ENCODE results near the gene ARID1B. TPM values are rescaled to one million over a fixed set of nuclear protein-coding genes. Genes with fewer than 3 reads are reported as not detected.
A peak's percentile ranks its signal among the peaks of the same experiment; 100 is the strongest.

Gene ARID1B
- total and polyA plus RNA-seq, 9 of the 15 experiments (the other 6 are each of a cell fraction or from before 2014, with no cell fraction given): 12.5 to 50.5 (median 25.8) TPM

- TF ChIP-seq FOXM1 (IDR thresholded peaks at IDR 0.05; ENCODE audit: low read depth): no peak
- TF ChIP-seq FOXM1 (CRISPR knock-in tag; IDR thresholded peaks at IDR 0.05; ENCODE audit: low read depth): no peak
- TF ChIP-seq RNF219 (CRISPR knock-in tag; IDR thresholded peaks at IDR 0.05): no peak
These were observed 318.9 kb downstream of the ARID1B start (continued) for GRCh38 chr6:157096105-157096504.

DNA sequence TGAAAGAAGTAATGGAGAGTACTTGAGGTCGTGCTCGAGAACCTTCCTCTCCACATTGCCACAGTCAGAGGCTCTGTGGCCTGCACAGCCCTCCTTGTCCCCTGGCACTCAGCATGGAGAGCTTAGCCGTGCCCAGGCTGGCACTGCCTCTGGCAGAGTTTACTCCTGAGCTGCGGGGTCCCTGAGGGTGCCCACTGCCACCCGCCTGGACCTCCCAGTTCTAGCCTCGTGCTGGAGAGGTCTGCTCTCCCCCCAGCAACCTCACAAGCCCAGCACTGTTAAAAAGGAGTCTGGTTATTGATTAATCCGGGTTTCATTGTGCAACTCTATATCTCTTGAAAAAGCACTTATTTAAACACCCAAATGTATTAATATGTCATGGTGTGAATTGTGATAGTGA lies 319.3 kb downstream of the ARID1B start:
- in situ Hi-C loops (cut with MboI) (no loop called here), intact Hi-C loops (cut with micrococcal nuclease) (no loop called here)
- no peaks in the 10 kb centered on the region for H3K9me3 ChIP-seq (replicated peaks; ENCODE audit: control insufficient read depth, insufficient read depth, low read depth, low read length)
- no peak for FAIRE-seq
- peak overlapping the region in 1 of 2 experiments; percentile 43; a peak in 1 of 4 replicates for H3K9ac ChIP-seq (ENCODE audit: insufficient read depth in 1 of 2, low read depth in 2 of 2, low read length in 2 of 2)
- peaks cover 0 to 12% of the 10 kb centered on the region in 2 experiments; a peak in 3 of 5 replicates for H3K4me1 ChIP-seq (replicated peaks in 1 of 2; ENCODE audit: control insufficient read depth in 2 of 2, insufficient read depth in 2 of 2, low read length in 2 of 2)
- no peak overlapping the region for H3K4me2 ChIP-seq (ENCODE audit: insufficient read depth, low read length)
- no peak overlapping the region for H3K27ac ChIP-seq (ENCODE audit: extremely low read depth, low read depth, low read length)
- no peak for TF ChIP-seq NCOR1 (IDR thresholded peaks at IDR 0.05)
- TF ChIP-seq, protein P1, sequence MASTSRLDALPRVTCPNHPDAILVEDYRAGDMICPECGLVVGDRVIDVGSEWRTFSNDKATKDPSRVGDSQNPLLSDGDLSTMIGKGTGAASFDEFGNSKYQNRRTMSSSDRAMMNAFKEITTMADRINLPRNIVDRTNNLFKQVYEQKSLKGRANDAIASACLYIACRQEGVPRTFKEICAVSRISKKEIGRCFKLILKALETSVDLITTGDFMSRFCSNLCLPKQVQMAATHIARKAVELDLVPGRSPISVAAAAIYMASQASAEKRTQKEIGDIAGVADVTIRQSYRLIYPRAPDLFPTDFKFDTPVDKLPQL (IDR thresholded peaks at IDR 0.05; ENCODE audit: extremely low read depth, insufficient read length): no peak
- no peak for TF ChIP-seq CCAR2 (IDR thresholded peaks at IDR 0.05; ENCODE audit: low read depth, low read length)
- no peak for TF ChIP-seq BDP1 (IDR thresholded peaks at IDR 0.05; ENCODE audit: insufficient read depth, insufficient read length)
- TF ChIP-seq TFAM (CRISPR knock-in tag; conservative IDR thresholded peaks at IDR 0.05): no peak
- TF ChIP-seq ZNF561 (CRISPR knock-in tag; conservative IDR thresholded peaks at IDR 0.05): no peak
- no peak for TF ChIP-seq POU5F1 (IDR thresholded peaks at IDR 0.05; ENCODE audit: borderline replicate concordance, low read depth, low read length, partially characterized antibody)
- no peak for TF ChIP-seq GTF2E2 (tag; IDR thresholded peaks at IDR 0.05)
- DNase-seq (ENCODE audit: extremely low read depth in 1 of 4, low spot score in 3 of 4): no peak
- ChIA-PET CTCF (ENCODE audit: low intra/inter-chr PET ratio) (no interaction called here), POLR2A (interaction anchor here (1.2 to 1.4 kb wide), 2 partner anchors 10 to 13 kb away, joined by 5 read pairs; no protein-coding TSS in a partner anchor)
- BruUV-seq (replicated peaks): no TSS peak
- peaks cover 10% of the 10 kb centered on the region; the same call in 2 of the 3 replicates for H3K36me3 ChIP-seq (ENCODE audit: control insufficient read depth, insufficient read depth, low read length)
- no peaks in the 10 kb centered on the region for H3K27me3 ChIP-seq (ENCODE audit: control insufficient read depth in 2 of 2, insufficient read depth in 2 of 2, low read length in 2 of 2)
- no peak for ATAC-seq
- H3K9me1 ChIP-seq (ENCODE audit: control insufficient read depth, insufficient read depth, low read length): no peaks in the 10 kb centered on the region
- H3K4me3 ChIP-seq: no peak overlapping the region
- H2AFZ ChIP-seq (ENCODE audit: low read depth, low read length): no peak overlapping the region
- H4K20me1 ChIP-seq (replicated peaks; ENCODE audit: control insufficient read depth, insufficient read depth, low read length): no peaks in the 10 kb centered on the region
- H3K79me2 ChIP-seq (ENCODE audit: control insufficient read depth, insufficient read depth, low read length): no peaks in the 10 kb centered on the region
- 77% methylated on average over 7 of the region's 7 CpGs for WGBS (ENCODE audit: insufficient coverage, low coverage, missing lambda C conversion rate)
